PC-3 (cell line): Measurements from ENCODE around the gene METTL21A. TPM values are rescaled to one million over a fixed set of nuclear protein-coding genes. Genes with fewer than 3 reads are reported as not detected.
"Not testable (repeated sequence)": the region's sequence is repeated elsewhere in the genome, so short reads cannot be mapped to it uniquely, and the experiment has no call there.

Experiments used
- ATAC-seq: fragments of 200-7000 bp; cut with Tn5 transposase; 2 replicates; pipeline ENCODE4 v1.9.1; 2020; ENCODE audit warnings: mild to moderate bottlenecking, moderate library complexity
- BruUV-seq: library from RNA; stranded (reverse); fragments of 400-500 nt; replicated peaks from 2 replicates; lab custom pipeline; 2021; lab: Mats Ljungman, UMichigan
- CTCF ChIA-PET: fragments of 300-600 bp; sonication (Branson Sonifier 250); formaldehyde crosslinking; loops from one replicate; lab custom pipeline; 2022; ENCODE audit warnings: antibody characterized with exemption; lab: Charles Lee
- POLR2A ChIA-PET: fragments of 300-600 bp; sonication (Branson Sonifier 250); formaldehyde crosslinking; loops from one replicate; lab custom pipeline; 2022; ENCODE audit warnings: antibody characterized with exemption; ENCODE audit not compliant: unreplicated experiment; lab: Charles Lee
- DNase-seq: peaks from one replicate; pipeline ENCODE4 v3.0.0-alpha.2; 2015
- H2AFZ ChIP-seq: fragments of 300-600 bp; sonication (generic); 2 replicates; pipeline ENCODE4 v1.6.0; 2016; ENCODE audit warnings: antibody characterized with exemption, low read length
- H3F3A ChIP-seq: fragments of 300-600 bp; sonication (generic); one replicate; pipeline ENCODE4 v1.6.0; 2017; ENCODE audit warnings: antibody characterized with exemption, low read length, control low read depth, mild to moderate bottlenecking; ENCODE audit not compliant: unreplicated experiment
- H3K27ac ChIP-seq: fragments of 300-600 bp; sonication (generic); 2 replicates; pipeline ENCODE4 v1.5.1; 2016; ENCODE audit warnings: mild to moderate bottlenecking, low read length
- H3K27me3 ChIP-seq: fragments of 300-600 bp; sonication (generic); 2 replicates; pipeline ENCODE4 v1.6.1; 2016; ENCODE audit warnings: low read length, mixed read lengths
- H3K36me3 ChIP-seq: fragments of 300-600 bp; sonication (generic); 2 replicates; pipeline ENCODE4 v1.6.1; 2016; ENCODE audit warnings: low read depth, mixed run types, low read length, mixed read lengths
- H3K4me1 ChIP-seq: fragments of 300-600 bp; sonication (generic); 2 replicates; pipeline ENCODE4 v1.5.1; 2016; ENCODE audit warnings: low read length; ENCODE audit not compliant: insufficient read depth
- H3K4me2 ChIP-seq: fragments of 300-600 bp; sonication (generic); 2 replicates; pipeline ENCODE4 v1.6.0; 2016; ENCODE audit warnings: low read length
- H3K4me3 ChIP-seq: fragments of 300-600 bp; sonication (generic); 2 replicates; pipeline ENCODE4 v1.5.1; 2016; ENCODE audit warnings: mild to moderate bottlenecking, low read length, mixed read lengths
- H3K79me2 ChIP-seq: fragments of 300-600 bp; sonication (generic); 2 replicates; pipeline ENCODE4 v1.6.1; 2017; ENCODE audit warnings: low read length, mixed read lengths
- H3K9ac ChIP-seq: fragments of 300-600 bp; sonication (generic); 2 replicates; pipeline ENCODE4 v1.6.0; 2016; ENCODE audit warnings: mild to moderate bottlenecking, low read length
- H3K9me2 ChIP-seq: fragments of 300-600 bp; sonication (generic); replicated peaks from 2 replicates; pipeline ENCODE4 v1.6.1; 2016; ENCODE audit warnings: mixed run types, low read length, mixed read lengths
- H3K9me3 ChIP-seq: fragments of 300-600 bp; sonication (generic); 2 replicates; pipeline ENCODE4 v1.6.1; 2016; ENCODE audit warnings: low read length, mixed read lengths
- H4K20me1 ChIP-seq: fragments of 300-600 bp; sonication (generic); 2 replicates; pipeline ENCODE4 v1.6.1; 2016; ENCODE audit warnings: low read length, mixed read lengths
- CTCF ChIP-seq: fragments of 300-600 bp; sonication (generic); conservative IDR thresholded peaks from 2 replicates; pipeline ENCODE4 v1.5.1; 2017; ENCODE audit warnings: antibody characterized with exemption, low read depth, mild to moderate bottlenecking, low read length
- EZH2 ChIP-seq: fragments of 300-600 bp; sonication (generic); IDR thresholded peaks from one replicate; pipeline ENCODE4 v1.6.1; 2017; ENCODE audit warnings: antibody characterized with exemption, mild to moderate bottlenecking, low read length; ENCODE audit not compliant: unreplicated experiment
- EZH2phosphoT487 ChIP-seq: fragments of 300-600 bp; sonication (generic); IDR thresholded peaks from 2 replicates; pipeline ENCODE4 v1.6.1; 2018; ENCODE audit warnings: mild to moderate bottlenecking, antibody characterized with exemption, low read length, borderline replicate concordance
- intact Hi-C: fragments of 100-400 bp; cut with micrococcal nuclease; formaldehyde crosslinking; loops from 2 replicates; pipeline ENCODE4 v1.9.0; 2023
- total RNA-seq: library from RNA; depleted of rRNA; stranded (reverse); fragments of >200 nt; gene quantifications from 2 replicates; pipeline ENCODE4 v1.2.3, GENCODE V29; 2014

Gene METTL21A
- total RNA-seq, 1 experiment from 2014 or later, result 35.3 TPM

GRCh38 chr2:207658156-207658555, 33.0 kb upstream of the METTL21A start:
- intact Hi-C loops, result no loop called here
- Histone ChIP-seq H3K4me1 (no peaks in the 10 kb centered on the region), H2AFZ (no peak overlapping the region), H3K9me2 (no peaks in the 10 kb centered on the region), H3F3A (no peaks in the 10 kb centered on the region), H3K27me3 (no peaks in the 10 kb centered on the region), H3K79me2 (no peaks in the 10 kb centered on the region), H3K9me3 (no peaks in the 10 kb centered on the region), H4K20me1 (no peaks in the 10 kb centered on the region), H3K4me3 (no peak overlapping the region), H3K27ac (no peak overlapping the region), H3K9ac (no peak overlapping the region), H3K36me3 (no peaks in the 10 kb centered on the region), H3K4me2 (no peak overlapping the region)
- DNase-seq (no peak), ATAC-seq (no peak)
- POLR2A ChIA-PET, result no interaction called here
- CTCF ChIA-PET, result no interaction called here
- no peak for TF ChIP-seq CTCF
- TF ChIP-seq EZH2, result no peak
- no peak for TF ChIP-seq EZH2phosphoT487
- BruUV-seq, result no TSS peak

- Histone ChIP-seq H3F3A (no peaks in the 10 kb centered on the region), H3K4me1 (no peaks in the 10 kb centered on the region), H4K20me1 (no peaks in the 10 kb centered on the region), H3K79me2 (no peaks in the 10 kb centered on the region), H3K36me3 (no peaks in the 10 kb centered on the region), H3K9me2 (no peaks in the 10 kb centered on the region), H3K27ac (no peak overlapping the region), H3K27me3 (no peaks in the 10 kb centered on the region), H3K4me3 (no peak overlapping the region), H3K9ac (no peak overlapping the region), H3K9me3 (no peaks in the 10 kb centered on the region), H2AFZ (no peak overlapping the region), H3K4me2 (no peak overlapping the region)
- POLR2A ChIA-PET, result no interaction called here
- no TSS peak for BruUV-seq
- CTCF ChIA-PET, result no interaction called here
- intact Hi-C loops, result no loop called here
- TF ChIP-seq EZH2 (no peak), EZH2phosphoT487 (no peak), CTCF (no peak)
- ATAC-seq, result no peak
- DNase-seq, result peak; percentile 11
Observed at GRCh38 chr2:207655000-207655399, 29.8 kb upstream of the METTL21A start.

- H3K79me2 ChIP-seq, H4K20me1 ChIP-seq, CTCF ChIA-PET, H3K4me3 ChIP-seq, H3K9me3 ChIP-seq, intact Hi-C loops, H3K4me1 ChIP-seq, H3K27ac ChIP-seq, H3K9ac ChIP-seq, H3K27me3 ChIP-seq, ATAC-seq, H3K36me3 ChIP-seq, H3F3A ChIP-seq, H3K4me2 ChIP-seq, BruUV-seq, DNase-seq, H2AFZ ChIP-seq, H3K9me2 ChIP-seq: not testable (repeated sequence)
- POLR2A ChIA-PET, result interaction anchor here (0.8 kb wide), 1 partner anchor 11 kb away, joined by 3 read pairs; no protein-coding TSS in a partner anchor
Observed at GRCh38 chr2:207646582-207646981, 21.4 kb upstream of the METTL21A start.
